ENCODE results near the gene DNASE2. TPM values are rescaled to one million over a fixed set of nuclear protein-coding genes. Genes with fewer than 3 reads are reported as not detected.
"Not testable (repeated sequence)": the region's sequence is repeated elsewhere in the genome, so short reads cannot be mapped to it uniquely, and the experiment has no call there.

DNASE2 gene
- polyA plus RNA-seq, 3 donors: 38.8 to 91.6 (median 44.8) TPM

GRCh38 chr19:12921047-12921446 lies 39.8 kb upstream of the DNASE2 start:
- H3K79me2 ChIP-seq (ENCODE audit: insufficient read depth, low read length): no peaks in the 10 kb centered on the region
- 68% methylated on average over 3 of the region's 3 CpGs for WGBS (ENCODE audit: insufficient coverage)
- H3K27ac ChIP-seq (ENCODE audit: low read depth in 1 of 2, low read length in 2 of 2): no peak overlapping the region
- TF ChIP-seq CTCF (IDR thresholded peaks at IDR 0.05): no peak
- intact Hi-C loops (cut with micrococcal nuclease): no loop called here
- peaks cover 10 to 14% of the 10 kb centered on the region in 2 donors for H3K4me1 ChIP-seq (ENCODE audit: control insufficient read depth in 1 of 2, insufficient read depth in 2 of 2, low read length in 2 of 2)
- H3K36me3 Mint-ChIP-seq: peaks cover 32 to 46% of the 10 kb centered on the region in 2 donors
- no peak overlapping the region for H3K4me3 ChIP-seq (replicated peaks in 1 of 3; ENCODE audit: low read depth in 2 of 3, low read length in 3 of 3)
- peak overlapping the region in 5 of 7 donors; percentile 10 to 82 (median 54) for H3K27ac Mint-ChIP-seq
- H3K27me3 ChIP-seq (ENCODE audit: control insufficient read depth in 2 of 2, insufficient read depth in 2 of 2, low read length in 2 of 2): no peaks in the 10 kb centered on the region
- H3K36me3 ChIP-seq (replicated peaks in 1 of 2; ENCODE audit: control insufficient read depth in 1 of 2, insufficient read depth in 2 of 2, low read length in 2 of 2): peaks cover 30 to 41% of the 10 kb centered on the region in 2 donors
- H3K9me3 ChIP-seq (replicated peaks in 1 of 2; ENCODE audit: control insufficient read depth in 1 of 2, insufficient read depth in 1 of 2, low read length in 2 of 2): no peaks in the 10 kb centered on the region
- H3K4me3 Mint-ChIP-seq: no peak overlapping the region
- no peaks in the 10 kb centered on the region for H4K20me1 ChIP-seq (ENCODE audit: insufficient read depth, low read length)
- DNase-seq: no peak
- H3K4me1 Mint-ChIP-seq: peaks cover 11% of the 10 kb centered on the region
- no peak overlapping the region for H2AFZ ChIP-seq (ENCODE audit: insufficient read depth, low read depth, low read length, poor library complexity, severe bottlenecking)
- H3K9ac ChIP-seq (ENCODE audit: insufficient read depth, low read length, poor library complexity, severe bottlenecking): no peak overlapping the region
- no peak overlapping the region for H3K4me2 ChIP-seq (replicated peaks; ENCODE audit: extremely low read depth, low read length, poor library complexity, severe bottlenecking)
- peaks cover 0 to 4% (median 0%) of the 10 kb centered on the region in 7 donors for H3K9me3 Mint-ChIP-seq
- H3K27me3 Mint-ChIP-seq (ENCODE audit: low read depth in 3 of 3): peaks cover 0 to 3% (median 0%) of the 10 kb centered on the region in 3 donors

- Histone ChIP-seq H3K27ac (ENCODE audit: low read depth in 1 of 2, low read length in 2 of 2) (no peak overlapping the region), H3K36me3 (replicated peaks in 1 of 2; ENCODE audit: control insufficient read depth in 1 of 2, insufficient read depth in 2 of 2, low read length in 2 of 2) (peaks cover 11 to 13% of the 10 kb centered on the region in 2 donors), H3K4me3 (replicated peaks in 1 of 3; ENCODE audit: low read depth in 2 of 3, low read length in 3 of 3) (no peak overlapping the region), H3K9me3 (replicated peaks in 1 of 2; ENCODE audit: control insufficient read depth in 1 of 2, insufficient read depth in 1 of 2, low read length in 2 of 2) (no peaks in the 10 kb centered on the region), H3K9ac (ENCODE audit: insufficient read depth, low read length, poor library complexity, severe bottlenecking) (no peak overlapping the region), H3K4me1 (ENCODE audit: control insufficient read depth in 1 of 2, insufficient read depth in 2 of 2, low read length in 2 of 2) (peaks cover 26 to 29% of the 10 kb centered on the region in 2 donors), H3K4me2 (replicated peaks; ENCODE audit: extremely low read depth, low read length, poor library complexity, severe bottlenecking) (no peak overlapping the region), H3K79me2 (ENCODE audit: insufficient read depth, low read length) (no peaks in the 10 kb centered on the region), H2AFZ (ENCODE audit: insufficient read depth, low read depth, low read length, poor library complexity, severe bottlenecking) (no peak overlapping the region), H3K27me3 (ENCODE audit: control insufficient read depth in 2 of 2, insufficient read depth in 2 of 2, low read length in 2 of 2) (no peaks in the 10 kb centered on the region), H4K20me1 (ENCODE audit: insufficient read depth, low read length) (no peaks in the 10 kb centered on the region)
- intact Hi-C loops (cut with micrococcal nuclease): no loop called here
- no peak for DNase-seq
- peaks cover 26% of the 10 kb centered on the region for H3K4me1 Mint-ChIP-seq
- 93% methylated on average over 9 of the region's 14 CpGs for WGBS (ENCODE audit: insufficient coverage)
- H3K27ac Mint-ChIP-seq: peak overlapping the region in 6 of 7 donors; percentile 28 to 93 (median 88)
- peaks cover 0 to 4% (median 0%) of the 10 kb centered on the region in 7 donors for H3K9me3 Mint-ChIP-seq
- TF ChIP-seq CTCF (IDR thresholded peaks at IDR 0.05): no peak
- peaks cover 10 to 18% of the 10 kb centered on the region in 2 donors for H3K36me3 Mint-ChIP-seq
- peak overlapping the region; percentile 70 to 73 for H3K4me3 Mint-ChIP-seq
- H3K27me3 Mint-ChIP-seq (ENCODE audit: low read depth in 3 of 3): peaks cover 0 to 5% (median 0%) of the 10 kb centered on the region in 3 donors
These were observed 37.0 kb upstream of the DNASE2 start for GRCh38 chr19:12918253-12918652.

- H3K79me2 ChIP-seq (ENCODE audit: insufficient read depth, low read length); H3K27ac Mint-ChIP-seq; H4K20me1 ChIP-seq (ENCODE audit: insufficient read depth, low read length); intact Hi-C loops (cut with micrococcal nuclease); H3K9ac ChIP-seq (ENCODE audit: insufficient read depth, low read length, poor library complexity, severe bottlenecking); H3K27me3 ChIP-seq (ENCODE audit: control insufficient read depth in 2 of 2, insufficient read depth in 2 of 2, low read length in 2 of 2); H2AFZ ChIP-seq (ENCODE audit: insufficient read depth, low read depth, low read length, poor library complexity, severe bottlenecking); H3K4me3 Mint-ChIP-seq; H3K27ac ChIP-seq (ENCODE audit: low read depth in 1 of 2, low read length in 2 of 2); H3K9me3 Mint-ChIP-seq; H3K9me3 ChIP-seq (replicated peaks in 1 of 2; ENCODE audit: control insufficient read depth in 1 of 2, insufficient read depth in 1 of 2, low read length in 2 of 2); H3K36me3 ChIP-seq (replicated peaks in 1 of 2; ENCODE audit: control insufficient read depth in 1 of 2, insufficient read depth in 2 of 2, low read length in 2 of 2); DNase-seq; H3K36me3 Mint-ChIP-seq; H3K4me3 ChIP-seq (replicated peaks in 1 of 3; ENCODE audit: low read depth in 2 of 3, low read length in 3 of 3); H3K4me2 ChIP-seq (replicated peaks; ENCODE audit: extremely low read depth, low read length, poor library complexity, severe bottlenecking); H3K27me3 Mint-ChIP-seq (ENCODE audit: low read depth in 3 of 3): not testable (repeated sequence)
- H3K4me1 ChIP-seq (ENCODE audit: control insufficient read depth in 1 of 2, insufficient read depth in 2 of 2, low read length in 2 of 2): peaks cover 37 to 40% of the 10 kb centered on the region in 2 donors
- whole genome bisulfite sequencing (ENCODE audit: insufficient coverage): no CpG with 5 or more reads among the region's 4 CpGs
- peaks cover 39% of the 10 kb centered on the region for H3K4me1 Mint-ChIP-seq
These were observed 34.6 kb upstream of the DNASE2 start for GRCh38 chr19:12915860-12916259.
